ENCODE results near the gene FGR. TPM values are rescaled to one million over a fixed set of nuclear protein-coding genes. Genes with fewer than 3 reads are reported as not detected.
A peak's percentile ranks its signal among the peaks of the same experiment; 100 is the strongest.

Gene FGR
- total RNA-seq, 1 donor: 0.36 TPM

- Histone ChIP-seq H3K4me3 (ENCODE audit: insufficient read depth, low read length) (no peak overlapping the region), H3K4me1 (ENCODE audit: insufficient read depth, low read length) (peaks cover 37% of the 10 kb centered on the region), H3K79me2 (ENCODE audit: insufficient read depth, low read length) (peaks cover 99% of the 10 kb centered on the region), H3K36me3 (ENCODE audit: insufficient read depth, low read length) (peaks cover 6% of the 10 kb centered on the region), H3K27me3 (ENCODE audit: insufficient read depth, low read length) (no peaks in the 10 kb centered on the region), H3K9me3 (ENCODE audit: low read depth, low read length) (no peaks in the 10 kb centered on the region), H4K20me1 (ENCODE audit: insufficient read depth, low read length) (peaks cover 94% of the 10 kb centered on the region), H3K27ac (ENCODE audit: low read depth, low read length) (peak overlapping the region; percentile 48), H3K4me2 (ENCODE audit: insufficient read depth, low read length) (no peak overlapping the region), H2AFZ (ENCODE audit: low read length) (no peak overlapping the region)
- DNase-seq (ENCODE audit: insufficient read length, low spot score, missing footprints): peak; percentile 87
- TF ChIP-seq CTCF (IDR thresholded peaks at IDR 0.05; ENCODE audit: extremely low read depth, low read depth, low read length): no peak
These were observed 45.1 kb downstream of the FGR start for GRCh38 chr1:27589841-27590426.

- Histone ChIP-seq H3K27me3 (ENCODE audit: insufficient read depth, low read length) (no peaks in the 10 kb centered on the region), H3K9me3 (ENCODE audit: low read depth, low read length) (no peaks in the 10 kb centered on the region), H3K4me3 (ENCODE audit: insufficient read depth, low read length) (no peak overlapping the region), H3K79me2 (ENCODE audit: insufficient read depth, low read length) (peaks cover 99% of the 10 kb centered on the region), H3K4me1 (ENCODE audit: insufficient read depth, low read length) (peaks cover 34% of the 10 kb centered on the region), H2AFZ (ENCODE audit: low read length) (no peak overlapping the region), H3K27ac (ENCODE audit: low read depth, low read length) (peak overlapping the region; percentile 48), H3K4me2 (ENCODE audit: insufficient read depth, low read length) (no peak overlapping the region), H4K20me1 (ENCODE audit: insufficient read depth, low read length) (peaks cover 91% of the 10 kb centered on the region), H3K36me3 (ENCODE audit: insufficient read depth, low read length) (peaks cover 6% of the 10 kb centered on the region)
- DNase-seq (ENCODE audit: insufficient read length, low spot score, missing footprints): peak; percentile 84
- TF ChIP-seq CTCF (IDR thresholded peaks at IDR 0.05; ENCODE audit: extremely low read depth, low read depth, low read length): no peak
These were observed 45.5 kb downstream of the FGR start for GRCh38 chr1:27589441-27589840.

- Histone ChIP-seq H3K4me1 (ENCODE audit: insufficient read depth, low read length) (peaks cover 37% of the 10 kb centered on the region), H3K9me3 (ENCODE audit: low read depth, low read length) (no peaks in the 10 kb centered on the region), H3K27ac (ENCODE audit: low read depth, low read length) (peak overlapping the region; percentile 48), H4K20me1 (ENCODE audit: insufficient read depth, low read length) (peaks cover 90% of the 10 kb centered on the region), H3K27me3 (ENCODE audit: insufficient read depth, low read length) (no peaks in the 10 kb centered on the region), H3K4me2 (ENCODE audit: insufficient read depth, low read length) (no peak overlapping the region), H2AFZ (ENCODE audit: low read length) (no peak overlapping the region), H3K4me3 (ENCODE audit: insufficient read depth, low read length) (no peak overlapping the region), H3K36me3 (ENCODE audit: insufficient read depth, low read length) (peaks cover 6% of the 10 kb centered on the region), H3K79me2 (ENCODE audit: insufficient read depth, low read length) (peaks cover 99% of the 10 kb centered on the region)
- peak; percentile 80 for DNase-seq (ENCODE audit: insufficient read length, low spot score, missing footprints)
- no peak for TF ChIP-seq CTCF (IDR thresholded peaks at IDR 0.05; ENCODE audit: extremely low read depth, low read depth, low read length)
These were observed 46.4 kb downstream of the FGR start for GRCh38 chr1:27588256-27589232.

GRCh38 chr1:27585684-27586083 lies 49.3 kb downstream of the FGR start:
- no peak for TF ChIP-seq CTCF (IDR thresholded peaks at IDR 0.05; ENCODE audit: extremely low read depth, low read depth, low read length)

More at GRCh38 chr1:27585684-27586083, 49.3 kb downstream of the FGR start:
- Histone ChIP-seq H2AFZ (ENCODE audit: low read length) (no peak overlapping the region), H4K20me1 (ENCODE audit: insufficient read depth, low read length) (peaks cover 84% of the 10 kb centered on the region), H3K9me3 (ENCODE audit: low read depth, low read length) (no peaks in the 10 kb centered on the region), H3K4me1 (ENCODE audit: insufficient read depth, low read length) (peaks cover 43% of the 10 kb centered on the region), H3K27me3 (ENCODE audit: insufficient read depth, low read length) (no peaks in the 10 kb centered on the region), H3K4me3 (ENCODE audit: insufficient read depth, low read length) (no peak overlapping the region), H3K27ac (ENCODE audit: low read depth, low read length) (no peak overlapping the region), H3K4me2 (ENCODE audit: insufficient read depth, low read length) (no peak overlapping the region), H3K36me3 (ENCODE audit: insufficient read depth, low read length) (peaks cover 6% of the 10 kb centered on the region), H3K79me2 (ENCODE audit: insufficient read depth, low read length) (peaks cover 94% of the 10 kb centered on the region)
- no peak for DNase-seq (ENCODE audit: insufficient read length, low spot score, missing footprints)

Measured in osteoblast (primary cell).